Measurements from ENCODE around the gene ANAPC13.

DNA sequence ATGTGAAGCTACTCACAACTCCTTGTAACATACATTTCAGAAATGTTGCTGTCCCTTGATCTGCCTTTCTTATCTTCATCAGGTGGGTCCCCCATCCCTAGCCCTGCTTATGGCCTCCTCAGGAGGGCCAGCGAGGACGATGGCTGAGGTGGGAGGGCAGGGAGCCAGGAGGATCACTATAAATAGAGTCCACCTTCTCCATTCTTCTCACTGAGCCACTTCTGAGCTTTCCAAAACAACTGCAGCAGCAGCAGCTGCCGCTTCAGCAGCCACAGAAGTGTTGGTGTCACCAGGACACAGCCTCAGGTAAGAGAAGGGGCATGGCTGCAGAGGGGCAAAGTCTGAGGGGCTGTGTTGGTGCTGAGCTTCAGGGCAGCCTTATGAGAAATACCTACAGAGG is 53.5 kb downstream of the ANAPC13 start:
- TF ChIP-seq, protein P1, sequence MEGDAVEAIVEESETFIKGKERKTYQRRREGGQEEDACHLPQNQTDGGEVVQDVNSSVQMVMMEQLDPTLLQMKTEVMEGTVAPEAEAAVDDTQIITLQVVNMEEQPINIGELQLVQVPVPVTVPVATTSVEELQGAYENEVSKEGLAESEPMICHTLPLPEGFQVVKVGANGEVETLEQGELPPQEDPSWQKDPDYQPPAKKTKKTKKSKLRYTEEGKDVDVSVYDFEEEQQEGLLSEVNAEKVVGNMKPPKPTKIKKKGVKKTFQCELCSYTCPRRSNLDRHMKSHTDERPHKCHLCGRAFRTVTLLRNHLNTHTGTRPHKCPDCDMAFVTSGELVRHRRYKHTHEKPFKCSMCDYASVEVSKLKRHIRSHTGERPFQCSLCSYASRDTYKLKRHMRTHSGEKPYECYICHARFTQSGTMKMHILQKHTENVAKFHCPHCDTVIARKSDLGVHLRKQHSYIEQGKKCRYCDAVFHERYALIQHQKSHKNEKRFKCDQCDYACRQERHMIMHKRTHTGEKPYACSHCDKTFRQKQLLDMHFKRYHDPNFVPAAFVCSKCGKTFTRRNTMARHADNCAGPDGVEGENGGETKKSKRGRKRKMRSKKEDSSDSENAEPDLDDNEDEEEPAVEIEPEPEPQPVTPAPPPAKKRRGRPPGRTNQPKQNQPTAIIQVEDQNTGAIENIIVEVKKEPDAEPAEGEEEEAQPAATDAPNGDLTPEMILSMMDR (IDR thresholded peaks at IDR 0.05; ENCODE audit: low read length), result no peak
- TF ChIP-seq EZH2phosphoT487 (IDR thresholded peaks at IDR 0.05; ENCODE audit: low read length) (no peak), EZH2 (optimal IDR thresholded peaks at IDR 0.05; ENCODE audit: low read depth, low read length) (no peak)
